NCI-H2227 (cell line): Measurements from ENCODE around the gene RNF6.

Experiments used
- DNase-seq: peaks from one replicate; lab custom pipeline; 2025; ENCODE audit not compliant: unreplicated experiment; lab: John Stamatoyannopoulos, UW

The RNF6 gene

GRCh38 chr13:26168237-26168814 lies 53.8 kb downstream of the RNF6 start:
- DNase-seq, result no peak

- DNase-seq, result no peak
Measured at GRCh38 chr13:26163812-26164211, 58.3 kb downstream of the RNF6 start.
